IMR-90 (cell line): Measurements from ENCODE around the gene NNT. TPM values are rescaled to one million over a fixed set of nuclear protein-coding genes. Genes with fewer than 3 reads are reported as not detected.

Experiments used
- ATAC-seq: fragments of 200-7000 bp; cut with Tn5 transposase; 2 replicates; pipeline ENCODE4 v1.9.1; 2020; ENCODE audit warnings: low read depth, mild to moderate bottlenecking, moderate library complexity
- BruUV-seq: library from RNA; stranded (reverse); fragments of 400-500 nt; replicated peaks from 2 replicates; lab custom pipeline; 2021; lab: Mats Ljungman, UMichigan
- CTCF ChIA-PET: fragments of 300-600 bp; formaldehyde crosslinking; extraction: SDS; loops from one replicate; lab custom pipeline; 2021; ENCODE audit warnings: antibody characterized with exemption; lab: Yijun Ruan, JAX
- POLR2A ChIA-PET: fragments of 300-600 bp; sonication (Branson Sonifier 250); formaldehyde crosslinking; loops from one replicate; lab custom pipeline; 2022; ENCODE audit warnings: antibody characterized with exemption; ENCODE audit not compliant: unreplicated experiment; lab: Charles Lee
- DNase-seq: peaks from one replicate; pipeline ENCODE4 v3.0.0; 2013
- H2AFZ ChIP-seq: replicated peaks from 2 replicates; pipeline ENCODE3; 2013; ENCODE audit warnings: low read length, mild to moderate bottlenecking; ENCODE audit not compliant: poor library complexity
- H2AK5ac ChIP-seq: 2 replicates; pipeline ENCODE4 v1.6.1; 2013; ENCODE audit warnings: low read depth, low read length, inconsistent platforms
- H2AK9ac ChIP-seq: replicated peaks from 2 replicates; pipeline ENCODE3; 2013; ENCODE audit warnings: mild to moderate bottlenecking, low read depth, low read length, moderate library complexity; ENCODE audit not compliant: poor library complexity
- H2BK120ac ChIP-seq: 2 replicates; pipeline ENCODE4 v1.6.1; 2013; ENCODE audit warnings: low read depth, low read length, inconsistent platforms
- H2BK15ac ChIP-seq: 3 replicates; pipeline ENCODE4 v1.6.1; 2013; ENCODE audit warnings: low read depth, low read length, inconsistent platforms
- H2BK20ac ChIP-seq: 2 replicates; pipeline ENCODE4 v1.6.1; 2013; ENCODE audit warnings: low read depth, mild to moderate bottlenecking, inconsistent platforms, low read length, moderate library complexity
- H2BK5ac ChIP-seq: 2 replicates; pipeline ENCODE4 v1.6.1; 2013; ENCODE audit warnings: mild to moderate bottlenecking, low read depth, low read length, inconsistent platforms; ENCODE audit not compliant: poor library complexity, severe bottlenecking
- H3K14ac ChIP-seq: replicated peaks from 2 replicates; pipeline ENCODE4 v1.6.1; 2013; ENCODE audit warnings: low read depth, low read length, inconsistent platforms
- H3K18ac ChIP-seq: 2 replicates; pipeline ENCODE4 v1.6.1; 2013; ENCODE audit warnings: low read depth, low read length, control low read depth
- H3K23ac ChIP-seq: 2 replicates; pipeline ENCODE4 v1.6.1; 2013; ENCODE audit warnings: low read depth, low read length, inconsistent platforms
- H3K27ac ChIP-seq: 2 replicates; pipeline ENCODE4 v1.5.1; 2013; ENCODE audit warnings: mild to moderate bottlenecking, control low read depth, low read length; ENCODE audit not compliant: insufficient read depth
- H3K27me3 ChIP-seq: 2 replicates; pipeline ENCODE4 v1.6.1; 2013; ENCODE audit warnings: low read length; ENCODE audit not compliant: control insufficient read depth, insufficient read depth
- H3K36me3 ChIP-seq: 2 replicates; pipeline ENCODE4 v1.6.1; 2013; ENCODE audit warnings: low read length, mixed read lengths; ENCODE audit not compliant: control insufficient read depth, insufficient read depth
- H3K4ac ChIP-seq: 2 replicates; pipeline ENCODE4 v1.6.1; 2013; ENCODE audit warnings: low read depth, low read length, inconsistent platforms
- H3K4me1 ChIP-seq: 2 replicates; pipeline ENCODE4 v1.6.1; 2013; ENCODE audit warnings: low read length, mixed read lengths; ENCODE audit not compliant: control insufficient read depth, insufficient read depth
- H3K4me2 ChIP-seq: 2 replicates; pipeline ENCODE4 v1.6.1; 2013; ENCODE audit warnings: low read depth, mild to moderate bottlenecking, control low read depth, low read length, moderate library complexity
- H3K4me3 ChIP-seq: 2 replicates; pipeline ENCODE4 v1.5.1; 2013; ENCODE audit warnings: low read depth, mild to moderate bottlenecking, control low read depth, low read length, moderate library complexity; ENCODE audit not compliant: insufficient read depth
- H3K56ac ChIP-seq: 2 replicates; pipeline ENCODE4 v1.6.1; 2013; ENCODE audit warnings: low read length, inconsistent platforms; ENCODE audit not compliant: insufficient read depth; ENCODE audit errors: extremely low read depth
- H3K79me1 ChIP-seq, 2 experiments: 2 replicates each; pipeline ENCODE4 v1.6.1; 2013; ENCODE audit warnings: low read length in 2 of 2, inconsistent platforms in 1 of 2, low read depth in 1 of 2
- H3K9ac ChIP-seq: 2 replicates; pipeline ENCODE4 v1.6.1; 2013; ENCODE audit warnings: low read depth, low read length, control low read depth
- H3K9me1 ChIP-seq: 2 replicates; pipeline ENCODE4 v1.6.1; 2013; ENCODE audit warnings: low read length, inconsistent platforms; ENCODE audit not compliant: insufficient read depth
- H3K9me3 ChIP-seq: 2 replicates; pipeline ENCODE4 v1.6.1; 2013; ENCODE audit warnings: low read length; ENCODE audit not compliant: control insufficient read depth, insufficient read depth
- H4K20me1 ChIP-seq: 2 replicates; pipeline ENCODE4 v1.6.1; 2013; ENCODE audit warnings: low read length, inconsistent platforms; ENCODE audit not compliant: insufficient read depth
- H4K5ac ChIP-seq: 2 replicates; pipeline ENCODE4 v1.6.1; 2013; ENCODE audit warnings: mild to moderate bottlenecking, low read depth, low read length, control low read depth
- H4K8ac ChIP-seq, 2 experiments: 2 replicates each; pipeline ENCODE4 v1.6.1; 2013; ENCODE audit warnings: low read depth in 2 of 2, low read length in 2 of 2, control low read depth in 1 of 2, inconsistent platforms in 1 of 2
- H4K91ac ChIP-seq: 2 replicates; pipeline ENCODE4 v1.6.1; 2013; ENCODE audit warnings: low read depth, low read length, inconsistent platforms; ENCODE audit not compliant: insufficient read depth
- CEBPB ChIP-seq: IDR thresholded peaks from 2 replicates; pipeline ENCODE4 v1.6.1; 2012; ENCODE audit warnings: low read depth, low read length, improper control_type of control experiment
- SMC3 ChIP-seq: fragments of 150-350 bp; IDR thresholded peaks from 2 replicates; pipeline ENCODE4 v1.6.1; 2016; ENCODE audit warnings: low read depth, mild to moderate bottlenecking, antibody characterized with exemption, low read length, moderate library complexity
- WGBS, 2 experiments: methylation state at CpG; one replicate each; pipeline versions ENCODE4 v1.1.5 to v1.1.7; 2013; ENCODE audit warnings: missing lambda C conversion rate in 2 of 2; ENCODE audit not compliant: insufficient read length in 1 of 2; ENCODE audit errors: extremely low coverage in 2 of 2; 5-methylcytosine and 5-hydroxymethylcytosine counted together
- dilution Hi-C: fragments of 300-500 bp; cut with HindIII; formaldehyde crosslinking; loops from one replicate; pipeline ENCODE4 v1.14.3; 2018; ENCODE audit warnings: low sequenced_read_pairs; ENCODE audit not compliant: unreplicated experiment
- in situ Hi-C: fragments of 300-500 bp; cut with MboI; formaldehyde crosslinking; loops from 3 replicates; pipeline ENCODE4 v1.14.3; 2019; ENCODE audit warnings: low sequenced_read_pairs, inconsistent platforms, mixed read lengths
- intact Hi-C: fragments of 100-400 bp; cut with micrococcal nuclease; formaldehyde crosslinking; loops from 2 replicates; pipeline ENCODE4 v1.10.0; 2022
- polyA plus RNA-seq, 3 experiments: library from polyadenylated mRNA; depleted of rRNA; stranded (reverse); fragments of >200 nt; gene quantifications; 2 replicates each; pipeline ENCODE4 v1.2.3, GENCODE V29; 2012; ENCODE audit warnings: low replicate concordance in 1 of 3
- total RNA-seq: library from RNA; depleted of rRNA; stranded (reverse); fragments of >200 nt; gene quantifications from 2 replicates; pipeline ENCODE4 v1.2.3, GENCODE V29; 2012

Gene NNT
- total and polyA plus RNA-seq, 2 of the 4 experiments (the other 2 are of a cell fraction): 23.1 to 57.2 TPM

GRCh38 chr5:43571237-43571636 lies 31.7 kb upstream of the NNT start:
- no peak for DNase-seq
- no peak for ATAC-seq
- ChIA-PET POLR2A (no interaction called here), CTCF (no interaction called here)
- no peaks in the 10 kb centered on the region for H3K27me3 ChIP-seq
- no peak overlapping the region for H3K4ac ChIP-seq
- no peak overlapping the region for H3K18ac ChIP-seq
- no peak overlapping the region for H3K14ac ChIP-seq
- H3K9ac ChIP-seq: no peak overlapping the region
- H4K20me1 ChIP-seq: no peaks in the 10 kb centered on the region
- no peak overlapping the region for H2AK5ac ChIP-seq
- H3K9me3 ChIP-seq: no peaks in the 10 kb centered on the region
- no TSS peak for BruUV-seq
- H3K4me1 ChIP-seq: no peaks in the 10 kb centered on the region
- no peak overlapping the region for H4K91ac ChIP-seq
- no peak overlapping the region for H4K5ac ChIP-seq
- H3K9me1 ChIP-seq: no peaks in the 10 kb centered on the region
- no peak overlapping the region for H3K4me3 ChIP-seq
- no peak overlapping the region for H2AFZ ChIP-seq
- H4K8ac ChIP-seq: no peak overlapping the region
- no peak overlapping the region for H3K56ac ChIP-seq
- intact Hi-C loops: no loop called here
- no peak overlapping the region for H2BK120ac ChIP-seq
- no peak overlapping the region for H3K23ac ChIP-seq
- no peak overlapping the region for H2BK20ac ChIP-seq
- peak overlapping the region; percentile 67; the same call in 1 of the 2 replicates for H3K4me2 ChIP-seq
- H3K36me3 ChIP-seq: no peaks in the 10 kb centered on the region
- H2BK5ac ChIP-seq: no peak overlapping the region
- dilution Hi-C loops: no loop called here
- TF ChIP-seq CEBPB: peak; percentile 76
- TF ChIP-seq SMC3: no peak
- H3K79me1 ChIP-seq: no peaks in the 10 kb centered on the region
- in situ Hi-C loops: no loop called here
- no peak overlapping the region for H3K27ac ChIP-seq
- no CpG with 5 or more reads among the region's 5 CpGs for WGBS, 2 experiments
- H2BK15ac ChIP-seq: no peak overlapping the region
- H2AK9ac ChIP-seq: no peak overlapping the region
